ENCODE data around the gene PRMT7.

PRMT7 gene

GRCh38 chr16:68369168-68369567 is 58.3 kb downstream of the PRMT7 start:
- Histone ChIP-seq H3K4me3 (ENCODE audit: low read depth in 1 of 2, low read length in 2 of 2) (peak overlapping the region; percentile 64 to 83), H3K4me1 (ENCODE audit: insufficient read depth, low read length) (peaks cover 85% of the 10 kb centered on the region), H3K9me3 (ENCODE audit: insufficient read depth, low read length, severe bottlenecking) (no peaks in the 10 kb centered on the region), H3K79me2 (ENCODE audit: insufficient read depth, low read length) (peaks cover 92% of the 10 kb centered on the region), H4K20me1 (ENCODE audit: insufficient read depth, low read length) (peaks cover 55% of the 10 kb centered on the region), H3K27me3 (ENCODE audit: insufficient read depth, low read length, poor library complexity) (no peaks in the 10 kb centered on the region), H3K9ac (ENCODE audit: low read depth, low read length) (peak overlapping the region; percentile 88), H3K27ac (ENCODE audit: low read length) (peak overlapping the region; percentile 98), H3K36me3 (ENCODE audit: insufficient read depth, low read length) (peaks cover 65% of the 10 kb centered on the region), H3K4me2 (ENCODE audit: insufficient read depth, low read length) (peak overlapping the region; percentile 98), H2AFZ (ENCODE audit: low read depth, low read length) (no peak overlapping the region)
- TF ChIP-seq EZH2 (IDR thresholded peaks at IDR 0.05; ENCODE audit: borderline replicate concordance, low read depth, low read length, severe bottlenecking) = no peak
- TF ChIP-seq, protein P1, sequence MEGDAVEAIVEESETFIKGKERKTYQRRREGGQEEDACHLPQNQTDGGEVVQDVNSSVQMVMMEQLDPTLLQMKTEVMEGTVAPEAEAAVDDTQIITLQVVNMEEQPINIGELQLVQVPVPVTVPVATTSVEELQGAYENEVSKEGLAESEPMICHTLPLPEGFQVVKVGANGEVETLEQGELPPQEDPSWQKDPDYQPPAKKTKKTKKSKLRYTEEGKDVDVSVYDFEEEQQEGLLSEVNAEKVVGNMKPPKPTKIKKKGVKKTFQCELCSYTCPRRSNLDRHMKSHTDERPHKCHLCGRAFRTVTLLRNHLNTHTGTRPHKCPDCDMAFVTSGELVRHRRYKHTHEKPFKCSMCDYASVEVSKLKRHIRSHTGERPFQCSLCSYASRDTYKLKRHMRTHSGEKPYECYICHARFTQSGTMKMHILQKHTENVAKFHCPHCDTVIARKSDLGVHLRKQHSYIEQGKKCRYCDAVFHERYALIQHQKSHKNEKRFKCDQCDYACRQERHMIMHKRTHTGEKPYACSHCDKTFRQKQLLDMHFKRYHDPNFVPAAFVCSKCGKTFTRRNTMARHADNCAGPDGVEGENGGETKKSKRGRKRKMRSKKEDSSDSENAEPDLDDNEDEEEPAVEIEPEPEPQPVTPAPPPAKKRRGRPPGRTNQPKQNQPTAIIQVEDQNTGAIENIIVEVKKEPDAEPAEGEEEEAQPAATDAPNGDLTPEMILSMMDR (IDR thresholded peaks at IDR 0.05; ENCODE audit: borderline replicate concordance, extremely low read depth, low read length, poor library complexity, severe bottlenecking) = no peak
- DNase-seq (peak; percentile 90), ATAC-seq (ENCODE audit: insufficient read depth, low read depth) (peak; percentile 58)

GRCh38 chr16:68369697-68370580 is 59.1 kb downstream of the PRMT7 start:
- peaks cover 88% of the 10 kb centered on the region for H3K79me2 ChIP-seq (ENCODE audit: insufficient read depth, low read length)
- no peaks in the 10 kb centered on the region for H3K9me3 ChIP-seq (ENCODE audit: insufficient read depth, low read length, severe bottlenecking)
- H3K27ac ChIP-seq (ENCODE audit: low read length) = peak overlapping the region; percentile 98
- peaks cover 84% of the 10 kb centered on the region for H3K4me1 ChIP-seq (ENCODE audit: insufficient read depth, low read length)
- peak overlapping the region; percentile 98 for H3K4me2 ChIP-seq (ENCODE audit: insufficient read depth, low read length)
- H3K9ac ChIP-seq (ENCODE audit: low read depth, low read length) = peak overlapping the region; percentile 88
- DNase-seq = peak; percentile 92
- H3K36me3 ChIP-seq (ENCODE audit: insufficient read depth, low read length) = peaks cover 57% of the 10 kb centered on the region
- H4K20me1 ChIP-seq (ENCODE audit: insufficient read depth, low read length) = peaks cover 48% of the 10 kb centered on the region
- H3K4me3 ChIP-seq (ENCODE audit: low read depth in 1 of 2, low read length in 2 of 2) = peak overlapping the region; percentile 64 to 83
- no peaks in the 10 kb centered on the region for H3K27me3 ChIP-seq (ENCODE audit: insufficient read depth, low read length, poor library complexity)
- H2AFZ ChIP-seq (ENCODE audit: low read depth, low read length) = no peak overlapping the region
- TF ChIP-seq, protein P1 (IDR thresholded peaks at IDR 0.05; ENCODE audit: borderline replicate concordance, extremely low read depth, low read length, poor library complexity, severe bottlenecking) = peak; percentile 25
- TF ChIP-seq EZH2 (IDR thresholded peaks at IDR 0.05; ENCODE audit: borderline replicate concordance, low read depth, low read length, severe bottlenecking) = no peak
- peak; percentile 61 for ATAC-seq (ENCODE audit: insufficient read depth, low read depth)

DNA sequence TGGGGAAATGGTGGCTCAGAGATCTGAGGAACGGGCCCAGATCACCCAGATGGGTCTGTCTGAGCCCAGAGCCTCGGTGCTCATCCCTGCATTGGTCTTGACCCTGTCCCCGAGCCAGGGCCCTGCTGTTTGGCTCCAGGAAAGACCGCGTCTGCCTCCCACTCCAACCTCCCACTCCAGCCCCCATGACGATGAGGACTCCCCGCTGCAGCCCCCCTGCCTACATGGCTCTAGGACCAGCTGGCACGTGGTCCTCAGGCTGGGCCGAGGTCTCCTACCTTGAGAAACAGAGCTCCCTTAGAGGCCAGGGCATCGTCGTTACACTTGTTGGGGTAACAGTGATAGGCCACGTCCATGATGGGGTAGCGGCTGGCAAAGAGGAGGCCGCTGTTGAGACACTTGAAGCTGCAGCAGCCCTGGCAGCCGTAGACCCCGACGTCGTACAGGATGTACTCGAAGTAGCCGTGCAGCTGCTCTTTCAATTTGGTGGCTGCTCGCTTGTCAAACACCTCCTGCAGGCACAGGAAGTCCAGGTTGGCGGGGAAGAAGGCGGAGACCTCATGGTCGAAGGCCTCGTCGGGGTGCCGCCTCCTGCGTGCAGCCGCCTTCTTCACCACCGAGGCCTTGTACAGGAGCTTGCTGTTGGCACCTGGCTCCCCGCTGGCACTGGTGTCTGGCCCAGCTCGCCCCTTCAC is 59.9 kb downstream of the PRMT7 start:
- H3K27me3 ChIP-seq (ENCODE audit: insufficient read depth, low read length, poor library complexity) = no peaks in the 10 kb centered on the region
- H2AFZ ChIP-seq (ENCODE audit: low read depth, low read length) = peak overlapping the region; percentile 21; the same call in 1 of the 2 replicates
- no peaks in the 10 kb centered on the region for H3K9me3 ChIP-seq (ENCODE audit: insufficient read depth, low read length, severe bottlenecking)
- peaks cover 81% of the 10 kb centered on the region for H3K79me2 ChIP-seq (ENCODE audit: insufficient read depth, low read length)
- H3K4me3 ChIP-seq (ENCODE audit: low read depth in 1 of 2, low read length in 2 of 2) = peak overlapping the region; percentile 64 to 83
- H4K20me1 ChIP-seq (ENCODE audit: insufficient read depth, low read length) = peaks cover 40% of the 10 kb centered on the region
- ATAC-seq (ENCODE audit: insufficient read depth, low read depth) = peak; percentile 54
- TF ChIP-seq, protein P1 (IDR thresholded peaks at IDR 0.05; ENCODE audit: borderline replicate concordance, extremely low read depth, low read length, poor library complexity, severe bottlenecking) = no peak
- TF ChIP-seq EZH2 (IDR thresholded peaks at IDR 0.05; ENCODE audit: borderline replicate concordance, low read depth, low read length, severe bottlenecking) = no peak
- peak overlapping the region; percentile 98 for H3K27ac ChIP-seq (ENCODE audit: low read length)
- peak; percentile 93 for DNase-seq
- H3K4me1 ChIP-seq (ENCODE audit: insufficient read depth, low read length) = peaks cover 84% of the 10 kb centered on the region
- peaks cover 50% of the 10 kb centered on the region for H3K36me3 ChIP-seq (ENCODE audit: insufficient read depth, low read length)
- H3K9ac ChIP-seq (ENCODE audit: low read depth, low read length) = peak overlapping the region; percentile 88
- peak overlapping the region; percentile 98 for H3K4me2 ChIP-seq (ENCODE audit: insufficient read depth, low read length)

Data from DND-41 (cell line).